AG10803 (cell line): ENCODE results near the gene GMDS.

Experiments used
- DNase-seq: peaks from one replicate; pipeline ENCODE4 v3.0.0; 2010; ENCODE audit warnings: low read depth
- H3K4me3 ChIP-seq: 2 replicates; pipeline ENCODE4 v1.5.1; 2011; ENCODE audit warnings: mild to moderate bottlenecking, low read length, control low read depth
- TF ChIP-seq, protein P1 (sequence below): conservative IDR thresholded peaks from 2 replicates; pipeline ENCODE4 v1.5.1; 2011; ENCODE audit warnings: mild to moderate bottlenecking, low read length, control low read depth, inconsistent platforms

The GMDS gene

DNA sequence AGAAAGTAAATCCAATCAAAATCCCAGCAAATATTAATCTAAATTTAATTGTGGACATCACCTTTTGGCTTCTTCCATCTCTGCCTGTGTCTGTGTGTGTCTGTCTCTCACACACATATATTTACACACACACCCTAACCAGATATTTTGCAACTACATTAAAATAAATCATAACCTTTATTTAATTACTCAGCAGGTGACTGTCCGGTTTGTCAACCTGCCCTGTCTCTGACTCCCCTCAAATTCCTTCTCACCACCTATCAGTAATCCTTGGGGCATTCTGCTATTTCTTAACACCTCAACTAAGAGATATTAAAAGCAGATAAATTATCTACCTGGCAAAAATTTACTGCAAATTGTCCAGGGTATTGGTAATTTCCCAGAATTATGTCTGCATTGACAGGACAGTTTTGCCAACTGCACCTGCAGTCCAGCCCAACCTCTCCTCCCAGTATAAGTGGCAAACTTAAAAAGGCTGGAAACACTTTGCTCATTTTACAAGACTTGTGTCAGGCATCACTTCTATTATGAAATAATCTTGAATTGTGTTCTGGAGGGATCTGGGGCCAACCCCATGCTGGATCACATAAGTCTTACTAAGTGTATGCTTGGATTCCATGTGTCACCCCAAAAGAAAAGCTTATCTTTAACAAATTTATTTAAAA, 216.1 kb downstream of the GMDS start:
- no peak overlapping the region for H3K4me3 ChIP-seq
- TF ChIP-seq, protein P1, sequence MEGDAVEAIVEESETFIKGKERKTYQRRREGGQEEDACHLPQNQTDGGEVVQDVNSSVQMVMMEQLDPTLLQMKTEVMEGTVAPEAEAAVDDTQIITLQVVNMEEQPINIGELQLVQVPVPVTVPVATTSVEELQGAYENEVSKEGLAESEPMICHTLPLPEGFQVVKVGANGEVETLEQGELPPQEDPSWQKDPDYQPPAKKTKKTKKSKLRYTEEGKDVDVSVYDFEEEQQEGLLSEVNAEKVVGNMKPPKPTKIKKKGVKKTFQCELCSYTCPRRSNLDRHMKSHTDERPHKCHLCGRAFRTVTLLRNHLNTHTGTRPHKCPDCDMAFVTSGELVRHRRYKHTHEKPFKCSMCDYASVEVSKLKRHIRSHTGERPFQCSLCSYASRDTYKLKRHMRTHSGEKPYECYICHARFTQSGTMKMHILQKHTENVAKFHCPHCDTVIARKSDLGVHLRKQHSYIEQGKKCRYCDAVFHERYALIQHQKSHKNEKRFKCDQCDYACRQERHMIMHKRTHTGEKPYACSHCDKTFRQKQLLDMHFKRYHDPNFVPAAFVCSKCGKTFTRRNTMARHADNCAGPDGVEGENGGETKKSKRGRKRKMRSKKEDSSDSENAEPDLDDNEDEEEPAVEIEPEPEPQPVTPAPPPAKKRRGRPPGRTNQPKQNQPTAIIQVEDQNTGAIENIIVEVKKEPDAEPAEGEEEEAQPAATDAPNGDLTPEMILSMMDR, result no peak
- DNase-seq, result no peak

DNA sequence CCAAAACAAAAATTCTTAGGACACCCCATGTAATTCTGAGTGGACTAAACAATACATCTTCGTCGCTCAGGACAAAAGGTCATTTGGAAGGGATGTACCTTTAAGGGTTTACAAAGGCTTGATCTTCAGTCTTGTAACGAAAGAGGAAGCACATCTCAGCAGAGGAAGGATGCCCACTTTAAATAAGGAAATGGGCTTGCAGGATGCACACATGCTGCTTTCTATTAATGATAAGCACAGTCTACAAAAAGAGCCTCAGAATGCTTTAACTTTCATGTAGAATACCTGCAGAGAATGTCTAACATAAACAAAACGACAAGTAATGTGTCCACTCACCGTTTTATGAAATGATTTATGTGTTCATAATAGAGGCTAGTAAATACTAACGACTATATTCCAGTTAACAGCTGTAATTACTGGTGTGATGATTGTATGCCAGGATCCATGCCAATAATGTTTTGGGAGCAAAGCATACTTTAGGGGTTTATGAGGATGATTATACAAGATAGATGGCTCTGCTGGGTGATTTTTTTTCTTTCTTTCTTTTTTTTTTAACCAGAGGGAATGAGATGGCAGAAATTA, 216.9 kb downstream of the GMDS start:
- no peak overlapping the region for H3K4me3 ChIP-seq
- DNase-seq, result peak; percentile 11
- TF ChIP-seq, protein P1, result no peak

DNA sequence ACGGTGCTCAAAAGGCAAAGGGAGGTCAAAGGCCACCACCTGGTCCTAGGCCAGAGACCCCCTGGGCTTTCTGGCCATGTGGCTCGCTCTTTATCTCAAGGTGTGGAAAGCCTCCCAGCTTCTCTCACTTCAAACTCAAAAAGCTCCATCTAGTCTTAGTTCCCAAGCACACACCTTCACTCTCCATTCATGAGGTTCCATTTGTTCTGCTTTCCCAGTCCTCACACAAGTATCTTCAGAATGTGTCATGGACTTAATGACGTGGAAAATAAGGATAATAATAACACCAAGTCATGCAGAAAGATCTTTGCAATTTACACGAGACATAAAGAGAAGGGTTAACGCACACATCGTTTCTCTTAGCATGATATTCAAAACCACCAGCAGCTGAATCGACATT, 219.3 kb downstream of the GMDS start:
- TF ChIP-seq, protein P1, result no peak
- DNase-seq, result no peak
- H3K4me3 ChIP-seq, result no peak overlapping the region

DNA sequence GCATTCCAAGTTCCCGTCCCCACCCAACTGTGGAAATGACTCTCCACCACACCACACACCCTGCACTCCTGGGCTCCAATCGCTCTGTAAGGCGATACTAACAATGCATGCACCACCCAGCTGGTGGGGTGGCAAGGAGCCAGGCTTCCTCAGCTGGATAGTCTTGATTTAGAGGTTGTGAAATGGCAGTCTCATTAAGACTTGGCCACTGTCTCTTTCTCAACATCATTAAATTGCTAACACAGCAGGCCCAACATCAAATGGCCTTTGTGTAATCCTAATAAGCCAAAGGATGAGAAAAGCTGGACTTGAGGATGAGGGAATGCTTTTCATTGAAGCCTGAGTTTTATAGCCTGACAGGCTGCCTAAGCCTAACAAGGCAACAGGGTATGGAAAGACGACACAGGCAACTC, 223.7 kb downstream of the GMDS start:
- TF ChIP-seq, protein P1, result no peak
- no peak overlapping the region for H3K4me3 ChIP-seq
- peak; percentile 94 for DNase-seq

DNA sequence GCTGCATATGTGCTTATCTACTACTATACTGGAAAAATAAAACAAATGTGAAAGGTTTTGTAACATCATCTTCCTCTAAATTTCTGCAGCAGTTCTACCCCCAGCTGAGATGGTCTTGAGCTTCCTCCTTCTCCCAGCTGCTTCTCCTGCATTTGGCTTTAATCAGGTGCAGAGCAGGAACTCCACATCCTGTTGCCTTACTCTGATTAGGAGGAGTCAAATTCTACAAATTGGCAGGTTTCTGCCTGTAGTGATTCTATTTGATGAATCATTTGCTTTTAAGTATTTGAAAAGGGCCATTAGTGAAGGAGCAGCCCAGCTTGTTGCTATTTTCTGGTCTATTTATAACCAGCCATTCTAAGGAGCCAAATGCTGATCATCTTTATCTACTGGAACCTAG, 224.5 kb downstream of the GMDS start:
- TF ChIP-seq, protein P1, result no peak
- peak; percentile 79 for DNase-seq
- no peak overlapping the region for H3K4me3 ChIP-seq

DNA sequence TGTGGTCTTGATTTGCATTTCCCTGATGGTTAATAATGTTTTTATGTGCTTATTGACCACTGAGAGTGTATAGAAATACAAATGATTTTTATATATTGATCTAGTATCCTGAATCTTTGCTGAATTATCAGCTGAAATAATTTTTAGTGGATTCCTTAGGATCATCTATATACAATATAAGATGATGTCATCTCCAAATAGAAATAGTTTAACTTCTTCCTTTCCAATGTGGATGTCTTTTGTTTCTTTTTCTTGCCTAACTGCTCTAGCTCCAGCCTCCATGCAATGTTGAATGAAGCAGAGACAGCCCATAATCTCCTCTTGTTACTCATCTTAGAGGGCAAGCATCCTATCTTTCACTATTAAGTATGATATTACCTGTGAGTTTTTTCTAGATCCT, 226.4 kb downstream of the GMDS start:
- TF ChIP-seq, protein P1, result no peak
- no peak for DNase-seq
- H3K4me3 ChIP-seq, result no peak overlapping the region

DNA sequence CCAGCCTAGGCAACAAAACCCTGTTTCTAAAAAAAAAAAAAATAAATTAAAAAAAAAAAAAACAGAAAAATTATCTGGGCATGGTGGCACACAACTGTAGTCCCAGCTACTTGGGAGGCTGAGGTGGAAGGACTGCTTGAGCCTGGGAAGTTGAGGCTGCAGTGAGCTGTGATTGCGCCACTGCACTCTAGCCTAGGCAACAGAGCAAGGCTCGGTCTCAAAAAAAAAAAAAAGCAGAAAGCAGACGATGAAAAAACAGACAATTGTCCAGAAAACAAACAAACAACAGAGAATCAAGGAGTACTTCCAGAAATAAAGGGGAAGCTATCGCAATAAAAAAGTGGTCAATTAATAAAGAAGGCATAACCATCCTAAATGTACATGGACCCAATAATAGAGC, 229.4 kb downstream of the GMDS start:
- TF ChIP-seq, protein P1, result no peak
- no peak overlapping the region for H3K4me3 ChIP-seq
- no peak for DNase-seq
